HL-60 (cell line): ENCODE results near the gene NUMB.

Source experiments
- DNase-seq, 2 experiments: peaks; one replicate each; pipeline ENCODE4 v3.0.0-alpha.2; 2010 to 2020; ENCODE audit warnings: low read depth in 1 of 2, low spot score in 1 of 2
- H3K27ac ChIP-seq: fragments of 250-450 bp; sonication (Bioruptor Pico); replicated peaks from 2 replicates; pipeline ENCODE4 v1.5.1; 2020; ENCODE audit warnings: mild to moderate bottlenecking, moderate library complexity
- H3K27me3 ChIP-seq: fragments of 250-450 bp; sonication (Bioruptor Pico); 2 replicates; pipeline ENCODE4 v1.5.1; 2021; ENCODE audit warnings: mild to moderate bottlenecking, moderate library complexity; ENCODE audit not compliant: insufficient read depth, poor library complexity, severe bottlenecking
- H3K4me3 ChIP-seq: replicated peaks from 2 replicates; pipeline ENCODE4 v1.5.1; 2011; ENCODE audit warnings: mild to moderate bottlenecking, control low read depth, low read length; ENCODE audit not compliant: insufficient read depth
- GABPA ChIP-seq: IDR thresholded peaks from 2 replicates; pipeline ENCODE4 v1.6.1; 2012; ENCODE audit warnings: low read depth
- POLR2AphosphoS5 ChIP-seq: IDR thresholded peaks from 2 replicates; pipeline ENCODE4 v1.6.1; 2012; ENCODE audit warnings: low read depth
- REST ChIP-seq: IDR thresholded peaks from 2 replicates; pipeline ENCODE4 v1.6.1; 2012; ENCODE audit warnings: low read depth; ENCODE audit not compliant: insufficient replicate concordance
- SPI1 ChIP-seq: IDR thresholded peaks from 2 replicates; pipeline ENCODE4 v1.6.1; 2012; ENCODE audit warnings: low read depth, mild to moderate bottlenecking, borderline replicate concordance
- TF ChIP-seq, protein P1 (sequence below): IDR thresholded peaks from one replicate; pipeline ENCODE4 v1.5.1; 2011; ENCODE audit warnings: low read length, control low read depth, inconsistent platforms; ENCODE audit not compliant: insufficient read depth

Gene NUMB

DNA sequence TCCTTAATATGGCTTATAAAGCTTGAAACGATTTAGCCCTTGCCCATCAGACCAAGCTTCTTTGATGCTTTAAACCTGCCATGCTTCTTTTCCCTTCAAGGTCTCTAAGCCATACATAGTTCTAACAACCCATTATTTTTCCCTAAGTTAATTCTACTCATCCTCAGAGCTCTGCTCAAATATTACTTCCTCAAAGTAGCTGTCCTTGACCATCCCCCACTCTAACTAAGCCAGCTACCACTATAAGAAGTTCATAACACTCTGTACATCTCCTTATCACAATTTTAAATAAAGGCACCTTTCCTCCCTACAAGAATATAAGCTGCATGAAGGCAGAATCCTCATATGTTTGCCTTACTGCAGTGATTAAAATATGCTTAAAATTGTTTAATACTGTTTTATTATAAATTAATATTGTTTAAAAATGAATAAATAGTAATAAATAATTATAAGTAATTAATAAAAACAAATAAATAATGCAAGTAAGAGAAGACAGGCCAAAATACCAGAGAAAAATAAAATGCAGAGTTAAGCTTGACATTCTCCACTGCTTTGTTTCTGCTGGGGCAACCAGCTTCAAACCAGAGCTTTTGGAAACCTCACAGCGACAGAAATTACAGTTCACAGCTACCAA, 76.8 kb downstream of the NUMB start:
- no peak overlapping the region for H3K4me3 ChIP-seq
- H3K27ac ChIP-seq, result no peak overlapping the region
- peak in 1 of 2 experiments; percentile 20 for DNase-seq
- no peaks in the 10 kb centered on the region for H3K27me3 ChIP-seq
- no peak for TF ChIP-seq POLR2AphosphoS5

- no peak for DNase-seq
- no peaks in the 10 kb centered on the region for H3K27me3 ChIP-seq
- TF ChIP-seq POLR2AphosphoS5, result no peak
- no peak overlapping the region for H3K4me3 ChIP-seq
- no peak overlapping the region for H3K27ac ChIP-seq
These were observed 81.8 kb downstream of the NUMB start for GRCh38 chr14:73376585-73376984.

- H3K4me3 ChIP-seq, result no peak overlapping the region
- H3K27me3 ChIP-seq, result no peaks in the 10 kb centered on the region
- TF ChIP-seq POLR2AphosphoS5 (no peak), GABPA (no peak), REST (no peak), SPI1 (no peak)
- TF ChIP-seq, protein P1, sequence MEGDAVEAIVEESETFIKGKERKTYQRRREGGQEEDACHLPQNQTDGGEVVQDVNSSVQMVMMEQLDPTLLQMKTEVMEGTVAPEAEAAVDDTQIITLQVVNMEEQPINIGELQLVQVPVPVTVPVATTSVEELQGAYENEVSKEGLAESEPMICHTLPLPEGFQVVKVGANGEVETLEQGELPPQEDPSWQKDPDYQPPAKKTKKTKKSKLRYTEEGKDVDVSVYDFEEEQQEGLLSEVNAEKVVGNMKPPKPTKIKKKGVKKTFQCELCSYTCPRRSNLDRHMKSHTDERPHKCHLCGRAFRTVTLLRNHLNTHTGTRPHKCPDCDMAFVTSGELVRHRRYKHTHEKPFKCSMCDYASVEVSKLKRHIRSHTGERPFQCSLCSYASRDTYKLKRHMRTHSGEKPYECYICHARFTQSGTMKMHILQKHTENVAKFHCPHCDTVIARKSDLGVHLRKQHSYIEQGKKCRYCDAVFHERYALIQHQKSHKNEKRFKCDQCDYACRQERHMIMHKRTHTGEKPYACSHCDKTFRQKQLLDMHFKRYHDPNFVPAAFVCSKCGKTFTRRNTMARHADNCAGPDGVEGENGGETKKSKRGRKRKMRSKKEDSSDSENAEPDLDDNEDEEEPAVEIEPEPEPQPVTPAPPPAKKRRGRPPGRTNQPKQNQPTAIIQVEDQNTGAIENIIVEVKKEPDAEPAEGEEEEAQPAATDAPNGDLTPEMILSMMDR, result no peak
- no peak overlapping the region for H3K27ac ChIP-seq
- DNase-seq, result no peak
These were observed 82.5 kb downstream of the NUMB start for GRCh38 chr14:73375861-73376260.

DNA sequence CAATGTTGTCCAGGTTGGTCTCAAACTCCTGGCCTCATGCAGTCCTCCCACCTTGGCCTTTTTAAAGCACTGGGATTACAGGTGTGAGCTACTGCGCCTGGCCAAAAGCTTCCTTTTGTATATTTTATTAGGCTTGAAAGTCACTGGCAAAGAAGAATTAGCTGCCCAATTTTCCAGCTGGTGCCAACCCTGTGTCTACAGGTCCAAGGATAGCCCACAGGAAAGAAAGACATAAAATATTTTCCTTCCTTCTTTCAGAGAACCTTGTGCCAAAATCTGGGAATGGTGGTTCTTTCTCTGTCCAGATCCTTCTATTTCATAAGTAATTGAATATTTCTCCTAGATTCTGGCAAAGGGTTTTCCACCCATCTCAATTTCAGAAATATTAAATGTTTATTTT, 84.1 kb downstream of the NUMB start:
- H3K4me3 ChIP-seq, result no peak overlapping the region
- H3K27ac ChIP-seq, result no peak overlapping the region
- TF ChIP-seq, protein P1, result no peak
- TF ChIP-seq POLR2AphosphoS5 (no peak), GABPA (no peak), REST (no peak), SPI1 (no peak)
- no peaks in the 10 kb centered on the region for H3K27me3 ChIP-seq
- no peak for DNase-seq

- H3K4me3 ChIP-seq, result no peak overlapping the region
These were observed 85.8 kb downstream of the NUMB start for GRCh38 chr14:73372529-73372928.

More at GRCh38 chr14:73372529-73372928, 85.8 kb downstream of the NUMB start:
- no peak for TF ChIP-seq GABPA
- Histone ChIP-seq H3K27me3 (no peaks in the 10 kb centered on the region), H3K27ac (no peak overlapping the region)
- DNase-seq, result no peak
